ENCODE measurements around the gene AHDC1. TPM values are rescaled to one million over a fixed set of nuclear protein-coding genes. Genes with fewer than 3 reads are reported as not detected.

AHDC1 gene
- polyA plus RNA-seq, 1 donor (not counting 4 experiments of a cell fraction or from before 2014, with no cell fraction given) = 4.2 TPM

GRCh38 chr1:27585684-27586083 is 18.3 kb downstream of the AHDC1 start:
- Histone ChIP-seq H3K36me3 (ENCODE audit: control insufficient read depth in 2 of 2, extremely low read depth in 1 of 2, insufficient read depth in 2 of 2, low read length in 2 of 2) (peaks cover 0 to 13% of the 10 kb centered on the region in 2 experiments), H3K27ac (ENCODE audit: control insufficient read depth, insufficient read depth, low read length) (no peak overlapping the region), H3K9ac (ENCODE audit: control insufficient read depth, extremely low read depth, insufficient read depth, low read length) (no peak overlapping the region), H4K20me1 (ENCODE audit: control insufficient read depth, extremely low read depth, insufficient read depth, low read length) (peaks cover 3% of the 10 kb centered on the region), H3K79me2 (ENCODE audit: control insufficient read depth, insufficient read depth, low read length) (peaks cover 45% of the 10 kb centered on the region), H3K4me3 (ENCODE audit: control insufficient read depth in 2 of 3, extremely low read depth in 1 of 3, insufficient read depth in 2 of 3, low read depth in 1 of 3, low read length in 3 of 3) (no peak overlapping the region), H3K4me2 (ENCODE audit: control insufficient read depth, extremely low read depth, insufficient read depth, low read depth, low read length) (no peak overlapping the region), H3K9me3 (ENCODE audit: control insufficient read depth, low read depth, low read length) (no peaks in the 10 kb centered on the region), H3K9me1 (ENCODE audit: control insufficient read depth, extremely low read depth, insufficient read depth, low read length) (peaks cover 3% of the 10 kb centered on the region), H3K4me1 (ENCODE audit: control insufficient read depth, extremely low read depth, insufficient read depth, low read length) (peaks cover 16% of the 10 kb centered on the region), H2AFZ (ENCODE audit: control insufficient read depth, low read length) (no peak overlapping the region), H3K27me3 (ENCODE audit: control insufficient read depth, extremely low read depth, insufficient read depth, low read length) (no peaks in the 10 kb centered on the region)
- FAIRE-seq = no peak
- TF ChIP-seq CTCF (optimal IDR thresholded peaks at IDR 0.05 in 1 of 3, IDR thresholded peaks at IDR 0.05 in 1 of 3, conservative IDR thresholded peaks at IDR 0.05 in 1 of 3; ENCODE audit: extremely low read depth in 1 of 3, insufficient read depth in 2 of 3, low read length in 3 of 3) (no peak), EZH2 (IDR thresholded peaks at IDR 0.05; ENCODE audit: low read length) (no peak)
- dilution Hi-C loops (cut with MboI; ENCODE audit: extremely low pct_ligation_motif_present, low sequenced_read_pairs) = loop anchor here (25.0 kb wide), 1 partner anchor 173 kb away; no protein-coding TSS in a partner anchor
- no peak for DNase-seq (ENCODE audit: low read depth, low spot score)

GRCh38 chr1:27584453-27584852 is 19.5 kb downstream of the AHDC1 start:
- Histone ChIP-seq H3K4me1 (ENCODE audit: control insufficient read depth, extremely low read depth, insufficient read depth, low read length) (peaks cover 7% of the 10 kb centered on the region), H3K27me3 (ENCODE audit: control insufficient read depth, extremely low read depth, insufficient read depth, low read length) (no peaks in the 10 kb centered on the region), H3K4me3 (ENCODE audit: control insufficient read depth in 2 of 3, extremely low read depth in 1 of 3, insufficient read depth in 2 of 3, low read depth in 1 of 3, low read length in 3 of 3) (no peak overlapping the region), H3K9ac (ENCODE audit: control insufficient read depth, extremely low read depth, insufficient read depth, low read length) (no peak overlapping the region), H3K27ac (ENCODE audit: control insufficient read depth, insufficient read depth, low read length) (no peak overlapping the region), H4K20me1 (ENCODE audit: control insufficient read depth, extremely low read depth, insufficient read depth, low read length) (peaks cover 3% of the 10 kb centered on the region), H2AFZ (ENCODE audit: control insufficient read depth, low read length) (no peak overlapping the region), H3K79me2 (ENCODE audit: control insufficient read depth, insufficient read depth, low read length) (peaks cover 45% of the 10 kb centered on the region), H3K9me1 (ENCODE audit: control insufficient read depth, extremely low read depth, insufficient read depth, low read length) (peaks cover 3% of the 10 kb centered on the region), H3K4me2 (ENCODE audit: control insufficient read depth, extremely low read depth, insufficient read depth, low read depth, low read length) (no peak overlapping the region), H3K9me3 (ENCODE audit: control insufficient read depth, low read depth, low read length) (no peaks in the 10 kb centered on the region), H3K36me3 (ENCODE audit: control insufficient read depth in 2 of 2, extremely low read depth in 1 of 2, insufficient read depth in 2 of 2, low read length in 2 of 2) (peaks cover 0 to 13% of the 10 kb centered on the region in 2 experiments)
- dilution Hi-C loops (cut with MboI; ENCODE audit: extremely low pct_ligation_motif_present, low sequenced_read_pairs) = loop anchor here (25.0 kb wide), 1 partner anchor 172 kb away; no protein-coding TSS in a partner anchor
- TF ChIP-seq CTCF (optimal IDR thresholded peaks at IDR 0.05 in 1 of 3, IDR thresholded peaks at IDR 0.05 in 1 of 3, conservative IDR thresholded peaks at IDR 0.05 in 1 of 3; ENCODE audit: extremely low read depth in 1 of 3, insufficient read depth in 2 of 3, low read length in 3 of 3) (no peak), EZH2 (IDR thresholded peaks at IDR 0.05; ENCODE audit: low read length) (no peak)
- no peak for FAIRE-seq
- no peak for DNase-seq (ENCODE audit: low read depth, low spot score)
